ENCODE data around the gene CYP27C1.

DNA sequence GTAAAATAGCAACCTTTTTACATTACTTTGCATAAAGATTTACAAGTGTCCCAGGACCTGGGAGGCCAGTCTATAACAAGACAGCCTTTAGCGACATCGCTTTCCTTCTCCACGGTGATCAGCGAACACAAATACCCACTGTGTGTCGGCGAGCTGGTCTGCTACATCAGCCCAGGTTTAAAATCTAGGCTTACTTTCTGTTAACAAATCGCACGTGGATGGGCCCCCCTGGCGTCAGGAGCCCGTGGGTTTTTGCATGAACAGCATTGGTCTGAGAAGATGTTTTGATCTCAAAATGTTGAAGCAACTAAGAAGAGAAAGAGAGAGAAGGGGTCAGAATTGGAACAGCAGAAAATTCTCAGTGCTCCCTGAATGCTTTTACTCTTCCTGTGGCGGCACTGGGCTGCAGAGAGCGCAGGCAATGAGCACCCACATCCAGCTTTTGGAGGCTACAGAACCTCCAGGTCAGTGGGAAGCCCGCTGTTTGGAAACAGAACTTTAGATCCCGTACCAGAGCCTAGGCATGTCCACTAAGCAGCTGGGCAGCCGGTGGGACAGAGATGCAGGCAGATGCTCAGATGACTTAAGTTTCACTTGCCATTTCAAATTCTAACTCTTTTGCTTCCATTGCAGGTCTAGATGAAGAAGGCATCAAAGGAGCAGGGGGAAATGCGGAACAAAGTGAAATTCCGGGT, 32.9 kb downstream of the CYP27C1 start:
- no peak for TF ChIP-seq POLR2A (IDR thresholded peaks at IDR 0.05)
- TF ChIP-seq, protein P1, sequence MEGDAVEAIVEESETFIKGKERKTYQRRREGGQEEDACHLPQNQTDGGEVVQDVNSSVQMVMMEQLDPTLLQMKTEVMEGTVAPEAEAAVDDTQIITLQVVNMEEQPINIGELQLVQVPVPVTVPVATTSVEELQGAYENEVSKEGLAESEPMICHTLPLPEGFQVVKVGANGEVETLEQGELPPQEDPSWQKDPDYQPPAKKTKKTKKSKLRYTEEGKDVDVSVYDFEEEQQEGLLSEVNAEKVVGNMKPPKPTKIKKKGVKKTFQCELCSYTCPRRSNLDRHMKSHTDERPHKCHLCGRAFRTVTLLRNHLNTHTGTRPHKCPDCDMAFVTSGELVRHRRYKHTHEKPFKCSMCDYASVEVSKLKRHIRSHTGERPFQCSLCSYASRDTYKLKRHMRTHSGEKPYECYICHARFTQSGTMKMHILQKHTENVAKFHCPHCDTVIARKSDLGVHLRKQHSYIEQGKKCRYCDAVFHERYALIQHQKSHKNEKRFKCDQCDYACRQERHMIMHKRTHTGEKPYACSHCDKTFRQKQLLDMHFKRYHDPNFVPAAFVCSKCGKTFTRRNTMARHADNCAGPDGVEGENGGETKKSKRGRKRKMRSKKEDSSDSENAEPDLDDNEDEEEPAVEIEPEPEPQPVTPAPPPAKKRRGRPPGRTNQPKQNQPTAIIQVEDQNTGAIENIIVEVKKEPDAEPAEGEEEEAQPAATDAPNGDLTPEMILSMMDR (IDR thresholded peaks at IDR 0.05) = no peak
